Adrenal gland (tissue), 5 donors: ENCODE results near the gene FAM20C.

Source experiments
- POLR2A ChIP-seq, 2 donors: fragments of 450-650 bp; IDR thresholded peaks; one replicate each; pipeline ENCODE4 v1.6.1; 2017; ENCODE audit warnings: antibody characterized with exemption in 2 of 2, mild to moderate bottlenecking in 2 of 2, moderate library complexity in 1 of 2
- TF ChIP-seq, protein P1 (sequence below), 6 experiments: fragments of 450-650 bp in 4 of 6; fragments of 200-600 bp in 2 of 6; sonication (generic) in 1 of 6; IDR thresholded peaks; 1 replicate in 5 of 6; 2 replicates in 1 of 6; pipeline versions ENCODE4 v1.5.1 to v1.8.0; 2016 to 2021; ENCODE audit warnings: antibody characterized with exemption in 6 of 6, mild to moderate bottlenecking in 2 of 6, moderate library complexity in 1 of 6
- donor health status: DM: no; HTN: no; CAD: no.

DNA sequence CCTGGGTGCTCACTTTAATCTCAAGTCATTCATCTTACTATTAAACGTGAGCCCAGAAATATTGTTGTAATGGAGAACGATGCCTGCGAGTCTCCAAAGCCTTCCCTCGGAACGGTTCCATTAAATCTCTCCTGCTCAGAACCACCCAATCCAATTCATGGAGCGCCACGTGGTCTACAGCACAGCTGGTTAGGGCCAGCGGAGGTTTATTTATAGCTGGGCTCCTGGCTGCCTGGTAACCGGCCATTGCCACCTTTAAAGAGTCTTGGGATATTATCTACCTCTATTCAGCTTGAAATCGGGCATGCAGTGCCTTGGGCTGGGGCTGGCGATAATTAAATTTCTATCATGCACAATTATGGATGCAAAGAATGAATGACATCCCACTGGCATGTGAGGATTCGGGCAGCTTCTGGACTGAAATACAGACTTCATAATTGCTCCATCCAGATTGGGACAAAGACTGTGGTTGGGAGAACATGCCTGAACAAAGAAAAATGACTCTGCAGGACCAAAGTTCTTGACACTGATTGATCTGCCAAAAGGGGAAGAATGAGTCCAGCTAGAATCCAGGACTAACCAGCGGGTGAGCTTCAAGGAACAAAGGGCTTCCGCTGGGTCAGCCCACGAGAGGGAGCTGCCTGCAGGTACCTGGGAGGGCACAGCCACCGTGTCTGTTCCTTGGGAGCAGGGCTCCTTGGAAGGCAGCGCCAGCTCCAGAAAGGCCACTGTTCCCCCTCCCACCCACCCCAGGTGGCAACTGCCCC, 7.3 kb downstream of the FAM20C start:
- TF ChIP-seq, protein P1, sequence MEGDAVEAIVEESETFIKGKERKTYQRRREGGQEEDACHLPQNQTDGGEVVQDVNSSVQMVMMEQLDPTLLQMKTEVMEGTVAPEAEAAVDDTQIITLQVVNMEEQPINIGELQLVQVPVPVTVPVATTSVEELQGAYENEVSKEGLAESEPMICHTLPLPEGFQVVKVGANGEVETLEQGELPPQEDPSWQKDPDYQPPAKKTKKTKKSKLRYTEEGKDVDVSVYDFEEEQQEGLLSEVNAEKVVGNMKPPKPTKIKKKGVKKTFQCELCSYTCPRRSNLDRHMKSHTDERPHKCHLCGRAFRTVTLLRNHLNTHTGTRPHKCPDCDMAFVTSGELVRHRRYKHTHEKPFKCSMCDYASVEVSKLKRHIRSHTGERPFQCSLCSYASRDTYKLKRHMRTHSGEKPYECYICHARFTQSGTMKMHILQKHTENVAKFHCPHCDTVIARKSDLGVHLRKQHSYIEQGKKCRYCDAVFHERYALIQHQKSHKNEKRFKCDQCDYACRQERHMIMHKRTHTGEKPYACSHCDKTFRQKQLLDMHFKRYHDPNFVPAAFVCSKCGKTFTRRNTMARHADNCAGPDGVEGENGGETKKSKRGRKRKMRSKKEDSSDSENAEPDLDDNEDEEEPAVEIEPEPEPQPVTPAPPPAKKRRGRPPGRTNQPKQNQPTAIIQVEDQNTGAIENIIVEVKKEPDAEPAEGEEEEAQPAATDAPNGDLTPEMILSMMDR (IDR thresholded peaks at IDR 0.05) = no peak
- TF ChIP-seq POLR2A (IDR thresholded peaks at IDR 0.05) = no peak
